GM21447 (cell line): ENCODE measurements around the gene GIGYF2.

Source experiments
- ATAC-seq: cut with Tn5 transposase; IDR thresholded peaks from one replicate; pipeline ENCODE4 v1.9.1; 2021; ENCODE audit not compliant: unreplicated experiment

GIGYF2 gene

GRCh38 chr2:232876978-232877441 lies 179.9 kb downstream of the GIGYF2 start:
- ATAC-seq, result no peak

- no peak for ATAC-seq
These were observed 180.9 kb downstream of the GIGYF2 start for GRCh38 chr2:232877940-232878511.

GRCh38 chr2:232878855-232879617 lies 181.9 kb downstream of the GIGYF2 start:
- no peak for ATAC-seq

GRCh38 chr2:232879618-232880494 lies 182.7 kb downstream of the GIGYF2 start:
- no peak for ATAC-seq

- ATAC-seq, result no peak
These were observed 183.7 kb downstream of the GIGYF2 start for GRCh38 chr2:232880764-232881351.

- no peak for ATAC-seq
These were observed 185.0 kb downstream of the GIGYF2 start for GRCh38 chr2:232882085-232882484.

GRCh38 chr2:232882505-232883115 lies 185.5 kb downstream of the GIGYF2 start:
- no peak for ATAC-seq

GRCh38 chr2:232883116-232883721 lies 186.1 kb downstream of the GIGYF2 start:
- ATAC-seq, result no peak

- ATAC-seq, result no peak
These were observed 186.9 kb downstream of the GIGYF2 start for GRCh38 chr2:232884001-232884421.

GRCh38 chr2:232884549-232885263 lies 187.6 kb downstream of the GIGYF2 start:
- ATAC-seq, result no peak

- ATAC-seq, result no peak
These were observed 188.3 kb downstream of the GIGYF2 start for GRCh38 chr2:232885264-232885961.

- no peak for ATAC-seq
These were observed 189.0 kb downstream of the GIGYF2 start for GRCh38 chr2:232886176-232886575.

GRCh38 chr2:232886632-232887031 lies 189.5 kb downstream of the GIGYF2 start:
- ATAC-seq, result no peak

GRCh38 chr2:232887171-232887850 lies 190.2 kb downstream of the GIGYF2 start:
- no peak for ATAC-seq

- ATAC-seq, result no peak
These were observed 191.1 kb downstream of the GIGYF2 start for GRCh38 chr2:232888099-232888836.

GRCh38 chr2:232888839-232889529 lies 191.9 kb downstream of the GIGYF2 start:
- no peak for ATAC-seq

GRCh38 chr2:232889876-232890401 lies 192.8 kb downstream of the GIGYF2 start:
- no peak for ATAC-seq
